Measurements from ENCODE around the gene LGALS16. TPM values are rescaled to one million over a fixed set of nuclear protein-coding genes. Genes with fewer than 3 reads are reported as not detected.

Gene LGALS16
- total RNA-seq, 4 donors from 2014 or later, result not detected

GRCh38 chr19:39705578-39706188 is 50.0 kb downstream of the LGALS16 start:
- DNase-seq, result no peak
- H3K27ac ChIP-seq, result no peak overlapping the region
- no peaks in the 10 kb centered on the region for H3K9me3 ChIP-seq
- no peaks in the 10 kb centered on the region for H3K36me3 ChIP-seq
- no peak overlapping the region for H3K4me3 ChIP-seq
- no peaks in the 10 kb centered on the region for H3K4me1 ChIP-seq
- TF ChIP-seq POLR2A (IDR thresholded peaks at IDR 0.05) (no peak), CTCF (IDR thresholded peaks at IDR 0.05) (no peak)
- peaks cover 0 to 12% (median 0%) of the 10 kb centered on the region in 4 donors for H3K27me3 ChIP-seq
- intact Hi-C loops (cut with DNase I), result no loop called here
- WGBS, 2 donors, result 47 to 73% methylated on average over 8 of the region's 8 CpGs

GRCh38 chr19:39708594-39708993 is 52.9 kb downstream of the LGALS16 start:
- intact Hi-C loops (cut with DNase I), result no loop called here
- Histone ChIP-seq H3K27ac (no peak overlapping the region), H3K4me3 (no peak overlapping the region), H3K27me3 (no peaks in the 10 kb centered on the region), H3K4me1 (no peaks in the 10 kb centered on the region), H3K36me3 (no peaks in the 10 kb centered on the region), H3K9me3 (no peaks in the 10 kb centered on the region)
- DNase-seq, result no peak
- WGBS, 2 donors, result 80 to 84% methylated on average over 4 to 6 of the region's 6 CpGs
- no peak for TF ChIP-seq POLR2A (IDR thresholded peaks at IDR 0.05)
- no peak for TF ChIP-seq CTCF (IDR thresholded peaks at IDR 0.05)

- Histone ChIP-seq H3K27me3 (no peaks in the 10 kb centered on the region), H3K4me3 (no peak overlapping the region), H3K9me3 (no peaks in the 10 kb centered on the region), H3K4me1 (no peaks in the 10 kb centered on the region), H3K27ac (no peak overlapping the region), H3K36me3 (no peaks in the 10 kb centered on the region)
- 74 to 84% methylated on average over 5 of the region's 5 CpGs for WGBS, 2 donors
- intact Hi-C loops (cut with DNase I), result no loop called here
- no peak for DNase-seq
- TF ChIP-seq POLR2A (IDR thresholded peaks at IDR 0.05) (no peak), CTCF (IDR thresholded peaks at IDR 0.05) (no peak)
Observed at GRCh38 chr19:39709026-39709872, 53.5 kb downstream of the LGALS16 start.

Small RNAs within 50 kb of the gene (small RNA-seq; reads per million reads assigned to genes)
- gene AC005176.2, result 0 reads per million in 4 donors
- gene RPS29P27, result 0 reads per million in 4 donors
- gene RPS29P30, result 0 reads per million in 4 donors

Other genes with a start within 250 kb of the LGALS16 start
- 100 to 1,000 TPM in 3 of 4 donors, 10 to 100 TPM in 1; 72.1 to 230 (median 121) TPM for gene ZFP36, start 249.1 kb upstream of the LGALS16 start, total RNA-seq
- 1 to 10 TPM; 4.8 to 9.3 (median 7.6) TPM for gene PLEKHG2, start 243.2 kb upstream of the LGALS16 start, total RNA-seq
- gene RPS16, start 220.0 kb upstream of the LGALS16 start, total RNA-seq, result 1,000 to 10,000 TPM in 3 of 4 donors, 100 to 1,000 TPM in 1; 509 to 2,477 (median 1,257) TPM
- gene SUPT5H, start 210.3 kb upstream of the LGALS16 start, total RNA-seq, result 10 to 100 TPM; 39.5 to 80.3 (median 67.7) TPM
- gene TIMM50, start 175.1 kb upstream of the LGALS16 start, total RNA-seq, result 10 to 100 TPM; 34.0 to 63.2 (median 51.5) TPM
- gene DLL3, start 157.0 kb upstream of the LGALS16 start, total RNA-seq, result not detected
- gene SELENOV, start 140.8 kb upstream of the LGALS16 start, total RNA-seq, result not detected
- 1 to 10 TPM in 1 of 4 donors, under 1 TPM in 2, not detected in 1; 0.48 to 3.6 (median 0.79) TPM for gene EID2B, start 123.1 kb upstream of the LGALS16 start, total RNA-seq
- gene EID2, start 115.8 kb upstream of the LGALS16 start, total RNA-seq, result 10 to 100 TPM in 1 of 4 donors, 1 to 10 TPM in 3; 6.0 to 10.5 (median 9.5) TPM
- gene LGALS13, start 53.4 kb upstream of the LGALS16 start, total RNA-seq, result not detected
- gene LGALS14, start 48.6 kb downstream of the LGALS16 start, total RNA-seq, result not detected
- not detected for gene CLC, start 82.1 kb downstream of the LGALS16 start, total RNA-seq
- not detected for gene LEUTX, start 122.9 kb downstream of the LGALS16 start, total RNA-seq
- 10 to 100 TPM in 1 of 4 donors, 1 to 10 TPM in 3; 3.9 to 12.6 (median 6.3) TPM for gene DYRK1B, start 178.2 kb downstream of the LGALS16 start, total RNA-seq
- gene FBL, start 190.5 kb downstream of the LGALS16 start, total RNA-seq, result 100 to 1,000 TPM; 184 to 226 (median 193) TPM

Measured in esophagus squamous epithelium (tissue), 5 donors.